Left cardiac atrium (tissue), 4 donors: ENCODE data around the gene C2orf78. TPM values are rescaled to one million over a fixed set of nuclear protein-coding genes. Genes with fewer than 3 reads are reported as not detected.
"Not testable (repeated sequence)": the region's sequence is repeated elsewhere in the genome, so short reads cannot be mapped to it uniquely, and the experiment has no call there.

Source experiments
- ATAC-seq, 2 donors: fragments of 200-7000 bp; cut with Tn5 transposase; one replicate each; pipeline ENCODE4 v1.9.1; 2020; ENCODE audit warnings: mild to moderate bottlenecking in 2 of 2, moderate library complexity in 2 of 2
- DNase-seq: peaks from one replicate; pipeline ENCODE4 v3.0.0-alpha.2; 2020
- intact Hi-C, 2 donors: fragments of 100-400 bp; cut with DNase I; formaldehyde crosslinking; loops; one replicate each; pipeline versions ENCODE4 v1.14.1 to v1.15.1; 2022 to 2023
- total RNA-seq, 2 donors: library from RNA; stranded (reverse); fragmentation: NEBNext Ultra II Directional; extraction: Animal tissue kit (Norgen Biotek cat#: 25700); gene quantifications; one replicate each; pipeline ENCODE4 v1.2.1, GENCODE V29; 2021
- donor health status: DM: no; HTN: yes; CAD: no.
- donor health status: DM: no; HTN: yes; CAD: no; lungs with severe emphysema.
- donor health status: DM: yes; HTN: yes; CAD: no.
- donor health status: Dilated cardiomyopathy.

Gene C2orf78
- total RNA-seq, 2 donors from 2014 or later: not detected

GRCh38 chr2:73778867-73779466 is 5.0 kb upstream of the C2orf78 start:
- ATAC-seq, DNase-seq, intact Hi-C loops: not testable (repeated sequence)

- DNase-seq (peak; percentile 95), ATAC-seq (peak; percentile 99 to 100)
- intact Hi-C loops: no loop called here
Measured at GRCh38 chr2:73779467-73780236, 4.3 kb upstream of the C2orf78 start, which contains the start of gene DUSP11. DUSP11 (minus strand) TSS chr2:73780103; CDS start chr2:73779974, 129 bp downstream.

GRCh38 chr2:73780237-73780582 is 3.8 kb upstream of the C2orf78 start:
- no peak for DNase-seq
- intact Hi-C loops: no loop called here
- ATAC-seq: no peak

DNA sequence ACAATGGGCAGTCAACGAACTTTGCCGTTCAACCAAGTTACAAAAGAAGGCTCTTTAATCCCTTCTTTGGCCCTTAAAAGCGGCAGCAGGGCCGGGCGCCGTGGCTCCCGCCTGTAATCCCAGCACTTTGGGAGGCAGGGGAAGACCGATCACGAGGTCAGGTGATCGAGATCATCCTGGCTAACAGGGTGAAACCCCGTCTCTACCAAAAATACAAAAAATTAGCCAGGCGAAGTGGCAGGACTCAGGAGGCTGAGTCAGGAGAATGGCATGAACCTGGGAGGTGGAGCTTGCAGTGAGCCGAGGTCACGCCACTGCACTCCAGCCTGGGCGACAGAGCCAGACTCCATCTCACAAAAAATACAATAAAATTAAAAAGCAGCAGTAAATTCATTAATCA is 581 bp upstream of the C2orf78 start:
- ATAC-seq, DNase-seq, intact Hi-C loops: not testable (repeated sequence)

GRCh38 chr2:73811878-73812277 is 27.9 kb downstream of the C2orf78 start:
- intact Hi-C loops: no loop called here
- DNase-seq (no peak), ATAC-seq (no peak)

GRCh38 chr2:73812635-73813034 is 28.7 kb downstream of the C2orf78 start:
- ATAC-seq: no peak
- no peak for DNase-seq
- intact Hi-C loops: no loop called here

GRCh38 chr2:73818296-73818695 is 34.3 kb downstream of the C2orf78 start:
- intact Hi-C loops: no loop called here
- DNase-seq: no peak
- ATAC-seq: no peak

DNA sequence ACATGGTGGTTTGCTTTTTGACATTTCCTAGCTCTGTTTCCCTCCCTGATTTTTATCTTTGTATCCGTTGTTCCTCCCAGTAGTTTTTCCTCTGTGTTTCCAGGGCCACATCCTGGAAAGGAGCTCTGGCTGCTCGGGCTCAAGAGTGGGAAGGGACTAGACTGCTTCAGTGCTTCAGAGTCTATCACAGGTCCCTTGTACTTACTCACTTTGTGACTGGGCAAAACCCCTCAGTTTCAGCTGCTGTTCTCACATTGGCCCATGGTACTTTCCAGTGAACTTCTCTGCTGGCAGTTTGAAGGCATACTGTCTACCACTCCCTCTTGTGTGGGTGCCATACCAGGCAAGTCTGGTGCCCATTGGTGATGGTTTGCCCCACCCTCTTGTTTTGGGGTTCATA is 37.2 kb downstream of the C2orf78 start:
- intact Hi-C loops: no loop called here
- no peak for ATAC-seq
- no peak for DNase-seq

DNA sequence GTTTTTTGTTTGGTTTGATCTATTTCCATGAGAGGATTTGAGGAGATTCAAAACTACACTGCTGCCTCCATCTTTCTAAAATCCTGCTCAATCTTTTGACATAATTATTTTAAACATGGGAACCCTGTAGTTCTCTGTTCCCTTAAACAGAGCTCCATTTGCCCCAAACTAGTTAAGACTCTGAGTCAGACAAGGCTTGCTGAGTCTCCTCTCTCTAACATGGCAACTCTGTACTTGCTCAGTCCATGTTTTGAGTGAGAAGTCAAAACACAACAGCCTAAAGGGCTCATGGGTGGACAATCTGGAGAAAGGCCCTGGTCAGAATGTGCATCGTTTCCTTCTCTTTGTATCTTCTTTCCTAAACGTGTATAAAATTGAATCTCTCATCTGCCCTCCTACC is 37.7 kb downstream of the C2orf78 start:
- DNase-seq (no peak), ATAC-seq (no peak)
- intact Hi-C loops: no loop called here

- DNase-seq: no peak
- ATAC-seq: no peak
- intact Hi-C loops: no loop called here
Measured at GRCh38 chr2:73822276-73822675, 38.3 kb downstream of the C2orf78 start.

DNA sequence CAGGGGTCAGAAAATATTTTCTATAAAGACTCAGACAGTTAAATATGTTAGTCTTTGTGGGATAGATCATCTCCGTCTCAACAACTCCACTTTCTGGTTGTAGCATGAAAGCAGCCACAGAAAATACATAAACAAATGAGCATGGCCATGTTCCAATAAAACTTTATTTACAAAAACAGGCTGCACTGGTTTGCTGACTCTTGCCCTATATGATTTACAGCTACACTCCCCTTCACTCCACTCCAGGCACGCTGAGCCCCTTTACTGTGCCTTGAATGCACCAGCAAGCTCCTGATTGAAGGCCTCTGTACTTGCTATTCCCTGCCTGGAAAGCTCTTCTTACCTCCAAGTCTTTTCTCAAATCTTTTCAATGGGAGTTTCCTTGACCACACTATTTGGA is 39.0 kb downstream of the C2orf78 start:
- DNase-seq (no peak), ATAC-seq (no peak)
- intact Hi-C loops: no loop called here

DNA sequence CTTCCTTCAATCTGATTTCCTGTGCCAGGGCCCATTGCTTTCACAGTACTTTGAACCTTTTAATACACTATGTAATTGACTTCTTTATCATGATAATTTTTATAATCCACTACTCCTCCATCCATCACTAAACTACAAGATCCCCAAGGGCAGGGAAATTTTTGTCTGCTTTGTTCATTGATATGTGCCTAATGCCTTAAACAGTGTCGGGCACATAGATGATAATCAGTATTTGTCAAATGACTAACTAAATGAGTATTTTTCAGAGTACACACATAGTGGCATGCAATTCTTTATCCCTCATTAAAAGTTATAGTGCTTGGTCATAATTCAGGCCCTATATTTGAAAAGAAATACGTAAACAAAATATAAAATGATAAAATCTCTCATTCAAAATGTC is 39.4 kb downstream of the C2orf78 start:
- intact Hi-C loops: no loop called here
- ATAC-seq (no peak), DNase-seq (no peak)

DNA sequence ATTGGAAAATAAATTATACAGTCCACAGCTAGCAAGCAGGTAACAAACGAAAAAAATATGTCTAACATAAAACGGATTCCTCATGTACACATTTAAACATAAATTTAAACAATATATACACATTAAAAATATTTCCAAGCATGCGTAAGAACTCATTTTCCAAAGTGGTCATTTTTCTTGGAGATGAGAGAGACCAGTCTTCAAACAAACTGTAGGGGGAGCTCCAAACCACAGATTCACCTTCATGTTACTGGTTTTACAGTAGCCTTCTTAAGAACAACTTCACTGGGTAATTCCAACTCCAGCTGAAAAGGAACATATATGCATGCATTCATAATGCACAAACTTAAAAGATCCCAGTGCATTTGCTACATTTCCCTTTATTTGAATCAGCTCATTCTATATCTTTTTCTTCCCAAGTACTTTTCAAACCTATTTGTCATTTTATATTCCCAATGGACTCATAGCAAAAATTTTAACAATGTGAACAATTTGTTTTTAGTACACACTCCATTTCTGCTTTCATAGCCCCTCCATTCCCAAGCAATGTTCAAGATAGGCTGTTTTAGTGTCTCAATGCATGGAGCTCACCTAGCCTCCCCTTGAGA is 40.0 kb downstream of the C2orf78 start:
- ATAC-seq (no peak), DNase-seq (no peak)
- intact Hi-C loops: no loop called here

GRCh38 chr2:73825408-73825807 is 41.4 kb downstream of the C2orf78 start:
- DNase-seq: no peak
- intact Hi-C loops: no loop called here
- ATAC-seq: no peak

GRCh38 chr2:73827018-73827417 is 43.0 kb downstream of the C2orf78 start:
- no peak for ATAC-seq
- intact Hi-C loops: no loop called here
- no peak for DNase-seq

DNA sequence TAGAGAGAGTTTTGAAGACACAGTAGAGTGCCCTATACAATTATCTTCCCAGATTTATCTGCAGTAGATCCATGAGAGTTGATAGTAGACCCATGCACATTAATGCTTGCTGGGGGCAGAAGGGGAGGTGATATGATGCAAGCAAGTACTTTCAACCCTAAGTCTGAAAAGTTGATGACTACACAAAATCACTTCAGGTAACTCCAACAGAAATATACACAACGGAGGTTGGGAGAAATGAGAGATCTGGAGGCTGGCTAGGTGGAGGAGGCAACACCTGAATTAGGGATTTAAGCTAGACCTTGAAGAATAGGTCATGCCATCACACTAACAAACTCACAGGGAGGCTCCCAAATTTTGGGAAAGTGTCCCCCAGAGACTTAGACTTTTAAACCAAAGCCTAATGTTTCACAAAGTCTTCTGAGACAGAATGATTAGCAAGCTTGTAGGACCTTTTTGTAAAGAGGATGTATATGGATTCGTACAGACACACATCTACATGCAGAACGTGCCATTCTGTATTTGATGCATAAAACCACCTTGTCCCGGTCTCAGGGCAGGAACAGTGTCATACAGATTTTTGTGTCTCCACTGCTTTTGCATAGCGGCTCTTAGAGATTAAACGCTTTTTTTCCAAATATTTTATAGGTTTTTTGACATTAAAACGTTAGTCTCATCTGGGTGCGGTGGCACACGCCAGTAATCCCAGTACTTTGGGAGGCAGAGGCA is 43.8 kb downstream of the C2orf78 start:
- no peak for ATAC-seq
- no peak for DNase-seq
- intact Hi-C loops: no loop called here

- intact Hi-C loops: no loop called here
- DNase-seq (no peak), ATAC-seq (no peak)
Measured at GRCh38 chr2:73828389-73828817, 44.4 kb downstream of the C2orf78 start.

DNA sequence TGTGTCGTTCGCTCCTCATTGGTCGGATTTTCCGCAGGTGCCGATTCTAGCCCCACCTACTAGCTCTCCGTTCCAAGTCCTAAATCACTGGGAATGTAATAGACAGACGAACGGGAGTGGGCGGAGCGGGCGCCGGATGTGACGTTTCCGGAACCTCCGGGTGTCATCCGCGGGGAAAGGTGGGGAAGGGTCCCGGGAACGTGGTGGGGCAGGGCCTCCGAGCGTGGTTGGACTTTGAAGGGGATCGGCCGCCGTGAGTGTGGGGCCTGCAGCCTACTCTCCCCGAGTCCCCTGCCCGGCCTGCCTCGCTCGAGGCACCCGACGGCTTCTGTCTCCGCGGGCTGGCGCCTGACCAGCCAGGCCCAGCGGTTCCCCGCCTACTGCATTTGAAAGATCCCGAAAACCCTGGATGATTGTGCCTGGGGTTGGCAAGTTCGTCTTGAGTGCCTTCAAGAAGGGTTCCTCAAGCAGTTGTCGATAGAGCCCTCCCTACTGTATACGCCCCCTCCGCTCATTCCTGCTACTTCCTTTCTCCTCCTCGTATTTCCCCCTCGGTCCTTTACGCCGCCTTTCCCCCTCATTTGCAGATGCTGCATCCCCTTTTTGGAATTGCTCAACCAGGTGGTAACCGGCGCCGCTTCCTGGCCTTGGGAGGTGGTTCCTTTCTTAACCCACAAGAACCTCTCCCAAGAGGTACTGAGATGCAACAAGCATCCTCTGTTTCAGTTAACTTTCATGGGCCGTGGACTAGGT is 45.0 kb downstream of the C2orf78 start, which contains the start of gene STAMBP:
TSS of gene STAMBP (plus strand) at position 144 of the 753 bp plus-strand sequence. CDS start 1,896 bp downstream, outside the sequence.
- intact Hi-C loops: no loop called here
- ATAC-seq (peak; percentile 97 to 99), DNase-seq (peak; percentile 97)

DNA sequence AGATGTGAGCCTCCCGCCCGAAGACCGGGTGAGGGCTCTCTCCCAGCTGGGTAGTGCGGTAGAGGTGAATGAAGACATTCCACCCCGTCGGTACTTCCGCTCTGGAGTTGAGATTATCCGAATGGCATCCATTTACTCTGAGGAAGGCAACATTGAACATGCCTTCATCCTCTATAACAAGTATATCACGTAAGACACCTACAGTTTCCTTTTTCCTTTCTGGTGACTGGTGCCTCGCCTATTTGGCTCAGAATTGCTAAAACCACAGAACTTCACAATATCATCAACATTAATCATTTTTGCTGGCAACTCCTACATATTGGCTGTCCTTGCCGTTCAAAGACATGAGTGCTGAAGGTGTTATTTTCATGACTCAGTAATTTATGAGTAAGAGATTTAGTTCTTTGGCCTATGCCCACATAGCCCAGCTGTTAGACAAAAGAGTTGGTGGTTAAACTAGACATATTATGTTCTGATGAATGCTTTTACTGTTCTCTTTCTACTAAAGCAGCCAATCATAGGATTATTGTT is 47.0 kb downstream of the C2orf78 start:
- DNase-seq (no peak), ATAC-seq (peak in 1 of 2 donors; percentile 65)
- intact Hi-C loops: loop anchor here in 1 of 2 donors (5.0 kb wide), 1 partner anchor 496 kb away; no protein-coding TSS in a partner anchor
